UCSD-AML1 (cell line): ENCODE results near the gene STARD7.
"Not testable (repeated sequence)": the region's sequence is repeated elsewhere in the genome, so short reads cannot be mapped to it uniquely, and the experiment has no call there.

Experiments
- DNase-seq: peaks from one replicate; lab custom pipeline; 2025; ENCODE audit not compliant: unreplicated experiment; lab: John Stamatoyannopoulos, UW

The STARD7 gene

GRCh38 chr2:96150007-96150640 lies 58.5 kb downstream of the STARD7 start:
- DNase-seq: no peak

- peak; percentile 82 for DNase-seq
These were observed 60.0 kb downstream of the STARD7 start for GRCh38 chr2:96148410-96149217.

DNA sequence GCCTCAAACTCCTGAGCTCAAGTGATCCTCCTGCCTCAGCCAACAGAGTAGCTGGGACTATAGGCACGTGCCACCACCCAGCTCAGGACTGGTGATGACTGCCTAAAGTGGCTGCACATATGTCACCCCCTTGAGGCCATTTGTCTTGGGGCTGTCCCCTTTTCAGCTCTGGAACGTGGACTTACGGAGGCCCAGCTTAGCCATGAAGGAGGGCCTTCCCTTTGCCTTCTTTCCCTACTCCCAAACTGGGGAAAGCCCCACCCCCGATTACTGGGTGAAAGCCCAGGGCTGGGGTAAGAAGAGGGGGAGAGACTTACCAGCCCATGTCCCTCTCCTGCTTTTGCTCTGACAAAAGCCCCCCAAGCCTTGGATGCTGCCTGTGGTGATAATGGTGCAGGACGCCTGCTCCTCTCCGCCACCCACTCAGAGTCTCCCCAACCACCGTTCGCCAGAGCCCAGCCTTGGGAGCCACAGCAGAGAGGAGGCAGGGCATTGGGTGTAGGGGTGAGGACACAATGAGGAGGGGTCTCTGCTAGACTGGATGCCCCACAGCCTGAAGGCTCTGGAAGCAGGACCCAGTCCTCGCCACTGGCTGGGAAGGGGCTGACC lies 60.9 kb downstream of the STARD7 start:
- DNase-seq: no peak

DNA sequence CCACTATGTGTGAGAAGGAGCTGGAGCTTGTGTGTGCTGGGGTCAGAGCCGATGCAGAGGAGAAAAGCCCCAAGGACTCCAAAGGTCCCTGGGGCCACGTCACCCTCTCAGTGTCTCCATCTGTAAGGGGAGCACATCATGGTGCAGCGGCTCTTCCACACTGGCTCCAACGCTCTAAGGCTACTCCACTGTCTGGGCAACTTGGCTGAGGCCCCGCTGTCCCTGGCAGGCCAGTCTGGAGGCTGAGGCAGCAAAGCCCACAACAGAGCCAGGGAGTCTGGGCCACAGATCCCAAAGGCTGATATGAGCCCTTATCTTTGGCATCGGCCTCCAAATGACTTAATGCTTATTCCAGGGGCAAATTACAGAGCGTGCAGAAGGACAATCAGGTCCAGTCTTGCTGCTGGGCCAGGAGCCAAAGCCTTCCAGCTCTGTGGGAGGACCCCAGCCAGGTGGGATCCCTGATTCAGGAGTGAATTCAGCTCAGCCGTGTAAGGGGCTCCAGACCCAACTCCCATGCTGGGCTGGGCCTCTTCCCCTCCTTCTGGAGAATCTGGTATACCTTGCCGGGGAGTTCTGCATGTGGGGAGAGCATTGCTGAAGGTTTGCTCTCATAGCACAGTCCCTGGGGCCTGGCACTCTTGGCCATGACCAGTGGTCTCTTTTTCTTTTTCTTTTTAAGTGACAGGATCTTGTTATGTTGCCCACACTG lies 61.6 kb downstream of the STARD7 start:
- DNase-seq: no peak

- DNase-seq: peak; percentile 81
These were observed 62.3 kb downstream of the STARD7 start for GRCh38 chr2:96146153-96146880.

DNA sequence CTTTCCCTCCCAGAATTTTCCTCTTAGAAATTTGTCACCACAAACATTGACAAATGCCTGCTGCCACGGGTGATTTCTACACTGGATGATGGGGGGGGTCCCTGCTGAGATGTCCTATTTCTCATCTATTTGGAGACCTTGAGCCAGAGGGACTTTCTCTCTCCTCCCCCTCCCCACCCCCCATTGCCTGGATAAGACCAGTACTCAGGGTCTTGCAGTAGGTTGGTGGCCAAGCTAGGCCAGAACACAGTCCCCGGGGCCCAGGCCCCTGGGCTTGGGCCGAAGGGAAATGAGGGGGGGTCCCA lies 62.8 kb downstream of the STARD7 start:
- DNase-seq: no peak

GRCh38 chr2:96145036-96145847 lies 63.4 kb downstream of the STARD7 start, which contains the start of gene DUSP2:
Gene DUSP2, minus strand, starts transcription at chr2:96145440. Its CDS starts 86 bp downstream, at chr2:96145354.
- DNase-seq: peak; percentile 91

DNA sequence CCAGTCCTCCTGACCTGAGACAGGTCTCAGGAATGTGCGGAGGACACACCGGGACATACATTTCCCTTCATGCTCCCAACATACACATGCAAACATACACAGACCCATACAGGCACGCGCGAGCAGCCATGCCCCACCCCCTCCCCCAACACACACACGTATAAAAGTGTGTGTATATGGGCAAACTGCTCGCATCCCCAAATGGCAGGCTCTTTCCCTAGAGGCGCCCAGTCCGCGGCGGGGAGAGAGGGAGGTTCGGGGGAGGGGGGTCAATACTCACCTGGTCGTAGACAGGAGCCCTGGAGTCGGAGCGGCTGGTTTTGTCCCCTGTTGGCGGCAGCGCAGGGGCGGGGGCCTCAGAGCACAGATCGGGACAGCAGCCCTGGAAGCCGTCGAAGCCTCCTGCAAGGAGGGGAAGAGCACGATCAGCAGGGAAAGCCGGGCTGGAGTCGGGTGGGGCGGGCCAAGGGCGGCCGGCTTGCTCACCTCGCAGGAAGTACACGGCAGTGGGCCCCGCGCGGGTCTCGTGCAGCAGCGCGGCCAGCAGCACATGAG lies 64.1 kb downstream of the STARD7 start:
- DNase-seq: no peak

GRCh38 chr2:96143848-96144480 lies 64.7 kb downstream of the STARD7 start:
- DNase-seq: no peak

DNA sequence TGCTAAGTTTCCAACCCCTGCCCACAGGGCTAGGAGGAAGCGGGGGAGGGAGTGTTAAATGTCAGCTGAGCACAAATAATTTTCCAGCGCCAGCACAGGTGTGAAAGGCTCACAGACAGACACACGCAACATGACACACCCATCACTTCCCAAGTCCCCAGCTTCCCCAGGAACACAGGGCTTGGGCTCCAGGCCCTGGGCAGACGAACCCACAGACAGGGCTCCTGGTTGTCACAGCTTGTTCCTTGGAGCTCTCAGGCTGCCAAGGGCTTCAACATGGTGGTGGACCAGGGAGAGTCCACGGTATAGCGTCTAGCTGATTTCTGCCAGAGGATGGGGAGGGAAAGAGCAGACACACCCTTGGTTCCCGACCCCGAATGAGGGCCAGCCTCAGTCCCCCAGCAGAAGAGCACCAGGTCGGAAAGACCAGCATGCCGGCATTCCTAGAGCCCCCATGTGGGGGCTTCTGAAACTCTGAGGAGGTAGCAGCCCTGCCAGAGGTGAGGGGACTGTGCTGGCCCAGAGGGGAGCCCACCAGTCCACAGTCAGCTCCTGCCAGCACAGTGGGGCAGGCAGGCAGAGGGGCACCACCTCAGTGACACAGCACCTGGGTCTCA lies 65.3 kb downstream of the STARD7 start:
- no peak for DNase-seq

GRCh38 chr2:96142217-96143113 lies 66.2 kb downstream of the STARD7 start:
- no peak for DNase-seq

DNA sequence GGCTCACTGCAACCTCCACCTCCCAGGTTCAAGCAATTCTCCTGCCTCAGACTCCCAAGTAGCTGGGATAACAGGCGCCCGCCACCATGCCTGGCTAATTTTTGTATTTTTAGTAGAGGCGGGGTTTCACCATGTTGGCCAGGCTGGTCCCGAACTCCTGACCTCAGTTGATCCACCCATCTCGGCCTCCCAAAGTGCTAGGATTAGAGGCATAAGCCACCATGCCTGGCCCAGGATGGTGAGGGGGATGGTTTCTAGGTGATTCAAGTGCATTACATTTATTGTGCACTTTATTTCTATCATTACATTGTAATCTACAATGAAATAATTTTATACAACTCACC lies 67.0 kb downstream of the STARD7 start:
- DNase-seq: not testable (repeated sequence)

DNA sequence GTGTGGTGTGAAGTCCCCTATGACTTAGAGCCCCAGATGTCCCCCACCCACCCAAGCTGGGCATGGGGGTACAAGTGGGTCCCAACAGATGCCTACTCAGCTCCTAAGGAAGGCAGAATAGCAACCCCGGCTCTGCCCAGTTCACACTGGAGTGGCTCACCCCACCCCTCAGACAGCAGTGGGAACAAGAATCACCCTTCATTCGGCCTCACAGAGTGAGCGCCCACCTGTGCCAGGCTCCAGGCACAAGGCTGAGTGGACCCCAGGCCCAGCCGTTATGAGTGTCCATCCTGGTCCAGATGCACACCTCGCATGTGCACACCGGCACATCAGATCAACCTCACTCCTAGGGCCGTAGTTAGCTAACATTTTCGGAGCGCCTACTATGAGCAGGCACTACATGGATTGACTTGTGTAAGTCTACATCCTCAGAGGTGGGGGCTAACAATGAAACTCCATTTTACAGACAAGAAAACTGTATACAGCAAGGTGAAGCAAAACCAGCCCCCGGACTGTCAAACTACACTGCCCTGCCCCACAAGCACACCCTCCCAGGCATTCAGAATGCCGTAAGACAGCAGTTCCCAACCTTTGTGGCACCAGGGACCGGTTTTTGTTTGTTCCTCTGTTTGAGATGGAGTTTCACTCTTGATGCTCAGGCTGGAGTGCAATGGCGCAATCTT lies 67.5 kb downstream of the STARD7 start:
- no peak for DNase-seq

DNA sequence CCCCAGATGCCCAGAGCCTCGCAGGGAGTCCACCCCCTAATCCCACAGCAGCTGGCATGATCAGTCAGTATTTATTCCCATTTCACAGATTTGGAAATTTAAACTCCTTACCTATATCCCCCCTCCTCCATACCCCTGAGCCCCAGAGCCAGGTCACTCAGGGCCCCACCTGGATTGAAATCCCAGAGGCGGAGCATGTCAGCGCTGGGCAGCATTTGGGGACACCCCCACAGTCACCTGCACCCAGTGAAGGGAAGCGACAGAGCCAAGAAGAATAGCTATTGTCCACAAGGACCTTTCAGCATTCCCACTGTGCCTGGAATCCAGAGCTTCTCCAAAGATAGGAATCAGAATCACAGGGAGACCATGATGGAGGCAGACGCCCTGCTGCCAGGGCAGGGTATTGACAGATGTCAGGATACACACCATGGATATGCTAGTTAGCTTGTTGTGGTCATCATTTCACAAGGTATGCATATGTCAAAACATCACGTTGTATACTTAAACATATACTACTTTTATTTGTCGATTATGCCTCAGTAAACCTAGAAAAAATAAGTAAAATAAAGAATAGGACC lies 69.4 kb downstream of the STARD7 start:
- DNase-seq: no peak

GRCh38 chr2:96138179-96139145 lies 70.2 kb downstream of the STARD7 start, which contains the start of gene ASTL:
Gene ASTL, minus strand, starts transcription at chr2:96138502. Its CDS starts 66 bp downstream, at chr2:96138436.
- peak; percentile 52 for DNase-seq
